Right renal pelvis (tissue), 4 donors: ENCODE results near the gene KIAA1586. TPM values are rescaled to one million over a fixed set of nuclear protein-coding genes. Genes with fewer than 3 reads are reported as not detected.

Experiments
- DNase-seq, 4 donors: peaks; one replicate each; pipeline ENCODE4 v3.0.0-alpha.2; 2013; ENCODE audit warnings: low read depth in 4 of 4, low spot score in 3 of 4, missing footprints in 1 of 4
- polyA plus RNA-seq, 4 donors: library from polyadenylated mRNA; unstranded; fragments of 120-200 nt; gene quantifications; one replicate each; pipeline ENCODE4 v1.2.1, GENCODE V29; 2013; ENCODE audit not compliant: insufficient read length in 4 of 4

The KIAA1586 gene
- polyA plus RNA-seq, 4 donors: 20.4 to 29.0 (median 25.3) TPM

DNA sequence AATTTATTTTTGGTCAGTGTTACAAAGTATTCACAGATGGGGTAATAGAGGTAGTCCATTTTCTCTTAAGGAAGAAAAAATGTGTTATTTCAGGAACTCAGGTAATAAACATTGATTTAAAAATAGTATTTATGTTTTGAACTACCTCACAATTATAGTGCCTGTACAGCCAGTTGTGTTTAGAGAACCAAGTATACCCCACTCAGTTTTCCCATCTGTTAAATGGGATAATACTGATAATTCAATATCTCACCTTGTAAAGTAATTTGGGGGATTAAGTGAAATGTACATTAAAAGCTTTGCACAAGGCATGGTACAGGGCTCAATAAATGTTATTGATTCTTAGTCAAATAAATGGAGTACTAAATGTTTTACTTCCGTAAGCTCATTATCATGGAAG lies 48.2 kb downstream of the KIAA1586 start:
- no peak for DNase-seq

DNA sequence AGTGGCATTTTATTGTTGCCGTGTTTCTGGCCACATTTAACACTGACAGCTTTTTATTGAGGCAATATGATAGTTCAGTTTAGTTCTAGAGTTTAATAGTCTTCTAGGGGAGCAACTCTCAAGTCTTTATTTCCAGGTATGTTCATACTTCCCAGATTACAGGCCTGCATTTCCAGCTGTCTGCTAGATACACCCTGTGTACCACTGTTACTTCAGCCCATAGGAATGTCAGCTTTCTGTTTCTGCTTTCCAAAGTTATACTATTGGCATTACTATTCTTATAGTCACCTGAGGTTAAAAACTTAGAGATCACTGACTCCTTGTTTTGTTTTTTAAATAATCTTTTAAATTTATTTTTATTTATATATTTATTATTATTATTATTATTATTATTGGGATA lies 51.1 kb downstream of the KIAA1586 start:
- no peak for DNase-seq

DNA sequence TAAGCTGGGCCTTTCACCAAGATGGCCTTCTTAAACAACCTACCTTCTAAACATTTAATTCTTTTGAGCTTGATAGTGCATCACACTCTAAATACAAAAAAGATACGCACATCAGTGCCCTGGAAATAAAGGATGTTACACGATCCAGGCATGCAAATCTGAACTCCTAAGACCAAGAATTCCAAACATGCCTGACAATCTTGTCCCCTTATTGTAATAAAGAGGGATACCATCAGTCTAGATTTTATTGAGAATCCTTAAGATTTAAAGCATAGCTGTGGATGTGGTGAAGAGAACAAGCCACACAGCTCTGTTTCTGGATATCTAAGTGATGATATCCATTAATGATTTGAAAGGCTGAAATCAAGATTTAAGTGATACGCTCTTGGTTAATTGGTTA lies 56.5 kb downstream of the KIAA1586 start:
- no peak for DNase-seq

DNA sequence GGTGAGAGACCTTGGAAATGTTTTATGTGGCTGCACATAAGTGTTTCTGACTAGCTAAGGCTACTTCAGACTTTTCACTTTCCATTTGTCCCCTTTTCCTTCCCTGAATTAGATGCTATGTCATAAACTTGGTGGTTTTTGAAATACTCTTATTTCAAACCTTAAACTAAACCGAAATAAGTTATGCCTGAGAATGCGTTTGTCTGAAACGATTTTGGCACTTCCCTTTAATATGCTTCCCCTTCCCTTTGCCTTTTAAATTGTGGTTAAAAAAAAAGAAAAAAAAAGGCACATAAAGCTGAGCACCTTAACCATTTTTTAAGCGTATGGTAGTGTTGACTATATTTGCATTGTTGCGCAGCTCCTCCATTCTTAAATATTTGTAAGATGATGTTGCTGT lies 57.8 kb downstream of the KIAA1586 start:
- no peak for DNase-seq

Other genes starting within 250 kb of the KIAA1586 start
- gene BEND6, start 91.6 kb upstream of the KIAA1586 start, polyA plus RNA-seq: 1 to 10 TPM; 4.1 to 7.4 (median 6.6) TPM
- gene ZNF451, start 43.5 kb downstream of the KIAA1586 start, polyA plus RNA-seq: 10 to 100 TPM; 28.1 to 41.9 (median 38.5) TPM
- 1 to 10 TPM; 6.1 to 7.8 (median 6.9) TPM for gene BAG2, start 125.6 kb downstream of the KIAA1586 start, polyA plus RNA-seq
- 10 to 100 TPM; 37.4 to 48.1 (median 46.0) TPM for gene RAB23, start 175.6 kb downstream of the KIAA1586 start, polyA plus RNA-seq